Germinal center (tissue), 1 donor: ENCODE results near the gene TEX22.

Experiments
- DNase-seq: peaks from one replicate; pipeline ENCODE4 v3.0.0; 2012; ENCODE audit warnings: mixed read lengths, low spot score

Gene TEX22

DNA sequence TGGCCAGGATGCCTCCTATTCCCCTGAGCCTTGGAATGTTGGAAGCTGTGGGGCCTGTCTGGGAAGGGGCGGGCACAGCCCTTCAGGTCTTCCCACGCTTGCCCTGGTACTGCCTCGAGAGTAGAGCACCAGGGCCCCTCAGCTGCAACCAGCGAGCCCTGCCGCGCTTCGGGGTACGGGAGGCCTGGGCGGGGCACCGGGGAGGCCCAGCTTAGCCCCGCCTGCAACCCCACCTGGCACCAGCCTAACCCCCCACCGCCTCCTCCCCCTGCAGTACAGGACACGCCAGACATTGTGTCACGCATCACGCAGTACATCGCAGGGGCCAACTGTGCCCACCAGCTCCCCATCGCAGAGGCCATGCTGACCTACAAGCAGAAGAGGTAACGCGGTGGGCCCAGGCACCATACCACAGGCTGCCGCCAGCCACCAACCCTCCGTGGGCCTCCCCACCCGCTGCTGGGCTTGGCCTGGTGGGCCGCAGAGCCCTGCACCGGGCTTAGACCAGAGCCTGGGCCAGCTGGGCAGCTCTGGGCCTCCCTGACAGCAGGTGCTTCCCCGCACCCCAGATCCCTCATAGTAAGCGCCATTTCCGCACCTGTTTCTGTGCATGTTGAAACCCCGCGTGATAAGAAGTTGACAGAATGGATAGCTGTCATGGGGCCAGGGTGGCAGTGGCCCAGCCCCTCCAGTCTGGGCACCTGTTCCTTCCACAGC, 13.6 kb upstream of the TEX22 start:
- no peak for DNase-seq

DNA sequence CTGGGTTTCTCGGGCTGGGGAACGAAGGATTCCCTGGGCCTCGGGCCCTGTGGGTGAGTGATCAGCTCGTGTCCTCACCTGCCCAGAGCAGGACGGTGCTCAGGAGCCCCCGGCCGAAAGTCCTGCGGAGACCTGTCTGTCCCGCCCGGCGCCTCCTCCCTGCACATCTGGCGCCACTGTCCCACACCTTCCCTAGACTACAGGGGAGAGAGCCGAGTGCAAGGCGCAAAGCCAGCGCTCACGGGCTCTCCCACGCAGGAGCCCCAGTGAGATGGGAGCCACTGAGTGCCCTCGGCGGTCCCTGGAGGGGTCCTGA, 13.1 kb upstream of the TEX22 start:
- DNase-seq, result no peak

DNA sequence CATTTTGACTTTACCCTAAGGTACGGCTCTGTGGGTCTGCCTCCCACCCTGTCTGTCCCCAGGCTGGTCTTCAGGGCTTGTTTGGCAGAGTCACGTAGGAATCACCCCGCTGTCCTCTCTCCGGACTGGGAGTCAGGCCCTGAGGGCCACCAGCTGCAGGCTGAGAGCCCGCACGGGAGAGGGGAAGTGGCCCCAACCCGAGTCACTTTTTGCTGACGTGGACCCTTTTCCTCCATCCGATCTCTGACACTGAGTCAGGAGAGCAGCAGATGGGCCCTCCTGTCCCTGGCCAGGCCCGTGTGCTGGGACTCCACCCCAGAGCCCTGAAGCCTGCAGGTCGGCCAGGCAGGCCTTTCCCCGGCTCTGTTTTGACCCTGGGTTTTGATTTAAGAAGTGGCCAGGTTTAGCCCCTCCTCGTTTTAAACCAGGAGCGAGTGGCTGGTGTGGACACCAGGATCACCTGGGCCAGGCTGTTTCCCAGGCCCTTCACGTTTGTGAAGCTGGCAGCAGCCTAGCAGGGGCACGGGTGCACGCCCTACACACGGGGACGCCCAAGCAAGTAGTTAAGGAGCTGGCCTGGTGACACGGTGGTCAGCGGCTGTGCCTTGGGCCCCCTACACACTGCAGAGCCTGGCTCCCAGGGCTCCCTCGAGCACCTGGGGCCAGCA, 12.5 kb upstream of the TEX22 start:
- no peak for DNase-seq

DNA sequence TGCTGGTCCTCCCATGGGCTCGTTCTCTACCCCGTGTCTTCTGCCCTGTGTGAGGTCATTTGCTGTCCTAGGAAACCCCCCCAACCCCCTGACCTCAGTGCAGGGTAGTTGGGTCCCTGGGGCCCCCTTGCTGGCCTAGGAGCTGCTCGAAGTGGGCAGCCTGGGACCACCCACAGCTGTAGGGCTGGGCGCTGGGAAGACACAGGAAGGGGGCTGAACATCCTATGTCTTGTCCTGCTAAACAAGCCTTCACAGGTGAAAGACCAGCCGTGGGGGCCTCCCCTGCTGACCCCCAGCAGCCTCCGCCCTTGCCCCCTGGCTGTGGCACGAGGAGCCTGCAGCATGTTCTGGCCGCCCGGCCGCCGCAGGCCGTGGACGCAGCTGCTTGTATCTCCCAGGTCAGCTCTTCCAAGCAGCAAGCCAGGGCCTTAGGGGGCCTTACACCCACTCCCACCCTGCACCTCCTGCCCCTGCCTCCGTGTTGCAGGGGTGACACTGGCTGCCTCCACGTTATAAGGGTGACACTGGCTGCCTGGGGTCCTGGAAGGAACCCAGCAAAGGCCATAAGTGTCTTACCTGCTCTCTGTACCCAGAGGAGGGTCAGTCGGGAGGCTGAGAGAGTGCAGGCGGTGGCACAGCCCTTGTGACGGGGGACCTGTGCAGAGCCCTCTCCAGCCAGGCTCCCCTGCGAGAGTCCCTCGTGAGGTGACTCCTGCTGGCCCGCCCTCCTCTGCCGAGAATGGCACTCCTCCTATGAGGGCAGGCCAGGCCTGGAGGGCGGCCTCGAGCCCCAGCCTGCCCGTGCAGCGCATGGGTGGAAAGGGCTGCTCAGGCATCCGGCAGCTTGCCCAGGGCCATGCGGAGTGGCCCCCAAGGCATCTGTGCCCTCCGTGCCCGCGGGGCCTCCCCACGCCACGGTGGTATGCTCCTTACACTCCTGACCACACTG, 11.5 kb upstream of the TEX22 start:
- no peak for DNase-seq

DNA sequence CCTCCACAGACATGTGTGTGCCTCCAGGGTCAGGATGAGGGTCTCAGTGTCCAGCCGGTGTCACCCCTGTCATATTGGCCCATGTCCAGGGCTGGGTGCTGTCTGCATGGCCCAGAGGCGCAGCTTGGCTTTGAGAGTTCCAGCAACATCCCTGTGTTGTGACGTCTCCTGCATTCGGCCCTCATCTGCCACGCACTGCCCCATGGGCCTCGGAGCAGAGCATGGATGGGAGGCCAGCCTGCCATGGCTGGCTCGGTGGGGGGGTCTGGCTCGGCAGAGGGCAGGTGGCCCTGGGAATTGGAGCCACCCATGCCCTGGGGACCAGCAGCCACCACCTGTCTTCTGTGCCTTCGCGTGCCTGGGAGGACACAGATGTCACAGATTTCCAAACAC, 10.8 kb upstream of the TEX22 start:
- no peak for DNase-seq

DNA sequence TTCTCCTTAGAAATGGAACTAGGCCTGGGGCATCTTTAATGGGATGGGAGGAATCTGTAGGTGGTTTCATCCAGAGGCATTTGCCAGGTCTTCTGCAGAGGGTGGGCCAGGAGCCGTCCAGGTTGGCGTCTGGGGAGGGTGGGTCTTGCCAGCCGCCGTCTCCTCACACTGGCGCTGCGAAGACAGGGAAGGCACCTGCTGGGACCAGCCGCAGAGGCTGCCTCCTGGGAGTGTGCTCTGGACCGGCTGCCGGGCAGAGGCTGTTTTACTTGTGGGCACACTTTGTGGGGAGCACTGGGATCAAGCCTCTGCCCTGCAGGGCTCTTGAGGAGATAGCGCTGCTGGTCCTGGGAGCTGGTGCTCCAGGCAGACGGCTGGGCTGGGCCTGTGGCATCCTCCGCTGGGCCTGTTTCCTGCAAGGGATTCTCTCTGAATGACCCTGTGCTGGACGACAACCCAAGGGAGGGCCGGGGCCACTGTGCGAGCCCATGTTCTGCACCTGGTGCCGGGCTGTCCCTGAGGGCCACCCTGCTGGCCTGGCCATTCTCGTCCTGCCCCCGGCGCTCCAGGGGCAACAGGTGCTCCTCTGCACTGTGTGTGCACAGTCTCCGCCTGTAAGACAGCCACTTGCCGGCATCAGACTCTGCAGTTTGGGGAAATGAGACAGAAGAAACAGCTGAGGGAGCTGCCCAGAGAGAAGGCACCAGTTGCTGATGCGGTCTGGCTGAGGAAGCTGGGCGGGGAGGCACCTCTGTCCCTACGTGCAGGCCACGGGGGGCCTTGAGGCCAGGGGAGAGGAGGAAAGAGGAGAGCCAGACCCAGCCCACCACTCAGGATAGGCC, 10.0 kb upstream of the TEX22 start:
- no peak for DNase-seq

DNA sequence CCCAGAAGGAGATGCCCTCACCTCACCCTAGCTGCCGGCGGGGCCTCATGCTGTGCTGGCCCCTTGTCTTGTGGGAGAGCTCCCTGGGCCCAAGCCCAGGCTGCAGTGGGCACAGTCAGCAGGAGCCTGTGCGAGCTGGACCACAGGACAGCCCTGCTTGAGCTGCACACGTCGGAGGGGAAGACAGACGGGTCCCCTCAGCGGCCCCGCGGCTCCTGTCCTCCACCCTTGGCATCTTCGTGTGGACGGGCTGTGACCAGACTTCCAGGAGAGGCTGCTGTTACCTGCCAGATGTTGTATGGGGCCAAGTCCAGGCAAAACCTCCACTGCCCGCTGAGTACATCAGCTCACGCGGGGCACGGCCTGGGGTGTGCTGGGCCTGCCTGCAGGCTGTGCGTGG, 9.4 kb upstream of the TEX22 start:
- DNase-seq, result no peak

DNA sequence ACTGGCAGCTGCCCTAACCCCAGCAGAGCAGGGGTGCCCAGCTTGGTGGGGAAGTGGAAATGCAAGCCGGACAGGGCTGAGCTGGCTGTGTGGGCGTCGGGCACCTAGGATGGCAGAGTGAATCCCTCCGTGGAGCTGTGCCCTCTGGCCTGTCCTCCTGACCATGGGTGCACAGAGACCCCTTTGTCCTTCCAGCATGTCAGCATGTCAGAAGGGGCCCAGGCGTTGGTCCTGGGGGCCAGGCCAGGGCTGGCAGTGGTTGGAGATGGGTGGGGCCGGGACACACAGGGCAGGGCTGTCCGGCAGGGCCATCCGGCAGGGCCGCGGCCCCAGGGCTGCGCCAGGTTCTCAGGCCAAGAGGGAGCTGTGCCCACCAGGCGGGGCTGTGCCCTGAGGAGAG, 8.8 kb upstream of the TEX22 start:
- no peak for DNase-seq

DNA sequence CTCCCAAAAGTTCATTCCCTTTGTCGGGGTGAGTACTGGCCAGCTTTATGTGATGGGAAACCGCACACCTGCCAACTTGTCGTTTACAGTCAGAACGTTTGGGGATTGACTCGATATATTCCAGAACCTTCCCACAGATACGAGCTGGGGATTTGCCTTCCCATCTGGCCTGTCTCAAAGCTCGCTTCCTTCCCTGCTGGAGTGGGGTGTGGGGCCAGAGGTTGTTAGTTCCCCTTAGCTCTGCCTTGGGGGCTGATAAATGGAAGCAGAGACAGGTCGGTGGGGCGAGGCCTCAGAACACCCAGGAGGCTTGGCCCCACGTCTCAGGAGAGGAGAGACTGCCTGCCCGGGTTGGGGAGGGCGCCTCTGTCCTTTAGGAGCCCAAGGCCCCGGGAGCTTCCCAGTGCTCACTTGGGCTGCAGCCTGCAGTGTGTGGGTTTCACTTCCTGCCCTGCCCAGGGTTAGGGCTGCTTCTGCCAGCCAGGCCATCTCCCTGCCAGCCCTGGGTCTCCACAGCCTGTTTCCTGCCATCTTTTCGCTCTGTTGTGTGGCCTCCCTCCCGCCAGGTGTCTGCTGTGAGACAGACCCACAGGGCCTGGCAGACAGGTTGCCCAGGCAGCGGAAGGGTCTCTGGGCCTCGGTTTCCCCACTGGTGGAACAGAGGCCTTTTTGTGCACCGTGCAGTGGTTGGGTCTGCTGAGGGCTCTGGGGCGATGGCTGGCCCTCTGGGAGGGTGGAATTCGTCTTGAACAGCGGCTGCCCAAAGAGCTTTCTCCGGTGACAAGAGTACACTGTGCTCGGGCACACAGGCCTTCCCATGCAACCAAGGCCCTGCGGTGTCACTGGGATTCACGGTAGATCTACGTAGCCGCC, 8.1 kb upstream of the TEX22 start:
- peak; percentile 53 for DNase-seq

DNA sequence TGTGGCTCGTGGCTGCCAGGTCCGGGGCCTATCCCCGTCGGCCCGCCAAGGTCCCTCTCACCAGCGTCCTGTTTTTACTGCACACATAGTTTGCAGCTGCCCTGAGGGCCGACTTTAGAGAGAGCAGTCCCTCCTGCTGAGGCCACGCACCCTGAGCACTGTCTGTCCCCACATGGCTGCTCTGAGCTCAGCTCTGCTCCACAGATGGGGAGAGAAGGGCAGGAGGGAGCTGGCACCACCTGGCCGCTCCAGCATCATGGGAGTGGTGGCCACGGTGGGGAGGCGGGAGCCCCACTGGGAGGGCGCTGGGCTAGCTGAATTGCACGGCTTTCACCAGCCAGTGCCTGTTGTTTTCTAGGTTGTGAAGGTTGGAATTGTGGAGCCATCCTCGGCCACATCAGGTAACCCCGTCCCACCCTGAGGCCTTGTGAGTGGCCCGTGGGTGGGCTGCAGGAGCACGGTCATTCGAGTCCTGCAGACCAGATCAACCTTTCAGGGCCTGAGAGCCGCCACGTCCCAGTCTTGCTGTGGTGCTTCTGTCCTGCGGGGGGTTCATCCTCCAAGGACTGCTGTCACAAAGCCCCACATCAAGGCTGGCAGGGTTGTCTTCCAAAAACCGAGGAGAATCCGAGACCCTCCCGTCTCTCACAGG, 7.4 kb upstream of the TEX22 start:
- no peak for DNase-seq

DNA sequence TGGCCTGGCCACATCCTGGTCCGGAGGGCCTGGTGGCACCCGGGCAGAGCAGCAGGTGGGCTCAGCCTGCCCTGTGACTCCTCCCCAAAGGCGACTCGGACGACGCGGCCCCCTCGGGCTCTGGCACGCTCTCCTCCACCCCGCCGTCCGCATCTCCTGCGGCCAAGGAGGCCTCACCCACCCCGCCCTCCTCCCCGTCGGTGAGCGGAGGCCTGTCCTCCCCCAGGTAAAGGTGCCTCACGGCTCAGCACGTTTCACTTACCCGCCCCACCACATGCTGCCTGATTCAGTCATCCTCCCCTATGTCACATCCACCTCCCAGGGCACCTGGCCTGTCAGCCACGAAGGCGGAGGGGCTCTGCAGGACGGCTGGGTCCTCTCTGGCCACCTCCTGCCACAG, 6.8 kb upstream of the TEX22 start:
- no peak for DNase-seq

DNA sequence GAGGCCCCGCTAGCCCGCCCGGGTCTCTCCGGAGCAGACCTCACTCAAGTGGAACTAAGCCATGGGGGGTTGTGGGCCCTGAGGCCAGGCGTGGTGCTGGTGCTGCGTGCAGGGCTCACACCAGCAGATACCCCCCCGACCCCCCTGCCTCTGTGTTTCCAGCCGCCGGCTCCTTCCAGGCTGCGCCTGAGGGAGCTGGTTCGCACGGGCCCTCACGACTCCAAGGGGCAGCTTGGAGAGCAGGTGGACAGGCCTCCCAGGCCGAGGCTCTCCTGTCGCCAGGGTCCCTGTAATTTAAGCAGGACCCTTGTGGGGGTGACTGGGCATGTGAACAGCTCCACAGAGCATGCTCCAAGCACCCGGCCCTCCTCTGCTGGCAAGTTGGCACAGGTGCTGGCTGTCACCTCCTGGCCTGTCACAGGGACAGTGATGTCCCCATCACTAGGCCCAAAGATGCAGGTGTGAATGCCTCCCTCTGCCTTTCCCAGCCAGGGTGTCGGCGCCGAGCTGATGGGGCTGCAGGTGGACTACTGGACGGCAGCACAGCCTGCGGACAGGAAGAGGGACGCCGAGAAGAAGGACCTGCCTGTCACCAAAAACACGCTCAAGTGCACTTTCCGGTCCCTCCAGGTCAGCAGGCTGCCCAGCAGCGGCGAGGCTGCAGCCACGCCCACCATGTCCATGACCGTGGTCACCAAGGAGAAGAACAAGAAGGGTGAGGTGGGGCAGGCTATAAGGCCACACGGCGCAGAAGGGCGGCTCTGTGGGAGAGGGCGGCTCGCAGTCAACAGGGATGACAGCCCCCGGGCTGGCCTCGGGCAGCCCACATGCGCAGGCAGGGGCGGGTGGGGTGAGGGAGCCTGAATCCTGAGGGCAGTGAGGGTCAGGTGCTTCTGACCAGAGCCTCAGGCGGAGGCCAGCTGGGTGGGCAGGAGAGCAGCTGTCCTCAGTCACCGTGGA, 5.9 kb upstream of the TEX22 start:
- no peak for DNase-seq

DNA sequence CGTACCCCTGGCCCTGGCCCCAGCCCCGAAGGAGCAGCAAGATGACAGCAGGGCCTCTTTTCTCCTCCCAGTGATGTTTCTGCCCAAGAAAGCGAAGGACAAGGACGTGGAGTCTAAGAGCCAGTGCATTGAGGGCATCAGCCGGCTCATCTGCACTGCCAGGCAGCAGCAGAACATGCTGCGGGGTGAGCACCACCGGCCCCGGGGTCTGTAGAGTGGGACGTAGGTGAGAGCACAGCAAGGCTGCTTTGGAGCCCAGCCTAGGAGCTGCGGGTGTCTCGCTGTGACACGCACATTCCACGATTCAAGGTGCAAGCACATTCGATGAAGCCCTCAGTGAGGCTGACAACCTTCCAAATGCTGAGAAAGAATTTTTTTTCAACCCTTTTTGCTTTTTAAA, 5.2 kb upstream of the TEX22 start:
- DNase-seq, result no peak

DNA sequence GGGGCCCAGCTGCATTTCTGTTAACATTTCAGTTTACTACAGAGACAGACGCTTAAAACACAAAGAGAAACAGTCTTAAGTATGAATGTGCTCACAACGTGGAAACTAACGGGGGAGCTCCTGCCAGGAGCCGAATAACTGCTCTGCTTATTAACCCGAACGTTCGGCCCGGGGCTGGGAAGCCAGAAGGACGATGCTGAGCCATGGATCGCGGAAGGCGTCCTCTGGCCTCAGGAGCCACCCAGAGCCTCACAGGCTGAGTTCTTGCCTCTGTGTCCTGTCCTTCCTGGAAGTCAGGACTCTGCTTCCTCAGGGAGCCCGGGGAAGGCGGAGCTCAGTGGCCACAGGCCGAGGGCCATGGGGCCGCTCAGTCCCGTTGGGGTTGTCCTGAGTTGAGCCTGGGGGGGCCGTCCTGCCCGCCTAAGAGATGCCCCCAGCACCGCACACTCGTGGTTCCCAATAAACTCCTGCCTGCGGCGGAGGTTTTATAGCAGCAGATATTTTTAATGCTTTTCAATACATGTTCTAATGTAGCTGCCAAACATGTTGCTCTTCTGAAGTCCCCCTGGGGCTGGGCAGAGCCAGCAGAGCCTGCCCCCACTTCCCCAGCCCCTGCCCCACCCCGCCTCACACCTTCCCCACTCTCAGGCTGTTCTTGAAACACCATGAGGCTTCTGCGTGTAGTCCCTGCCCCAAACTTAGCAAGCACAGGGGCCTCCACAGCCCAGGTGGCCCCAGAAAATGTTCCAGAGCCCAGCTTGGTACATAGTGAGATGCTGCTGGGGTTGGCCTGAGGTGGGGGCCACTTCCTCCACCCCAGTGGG, 3.4 kb upstream of the TEX22 start:
- DNase-seq, result no peak

DNA sequence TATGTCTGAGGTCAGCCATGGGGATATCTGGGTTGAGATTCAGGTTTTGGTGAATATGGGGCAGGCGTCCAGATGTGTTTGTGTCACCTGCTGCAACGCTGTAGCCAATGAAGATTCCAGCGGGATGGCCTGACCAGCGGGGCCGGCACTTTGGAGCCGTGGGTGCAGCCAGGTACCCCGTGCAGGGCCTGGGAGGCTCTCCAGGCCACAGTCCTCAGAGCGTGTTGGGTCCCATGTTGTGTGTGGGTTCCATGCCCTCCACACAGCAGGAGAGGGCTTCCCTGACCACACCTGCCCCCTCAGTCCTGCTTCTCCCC, 2.8 kb upstream of the TEX22 start:
- no peak for DNase-seq

DNA sequence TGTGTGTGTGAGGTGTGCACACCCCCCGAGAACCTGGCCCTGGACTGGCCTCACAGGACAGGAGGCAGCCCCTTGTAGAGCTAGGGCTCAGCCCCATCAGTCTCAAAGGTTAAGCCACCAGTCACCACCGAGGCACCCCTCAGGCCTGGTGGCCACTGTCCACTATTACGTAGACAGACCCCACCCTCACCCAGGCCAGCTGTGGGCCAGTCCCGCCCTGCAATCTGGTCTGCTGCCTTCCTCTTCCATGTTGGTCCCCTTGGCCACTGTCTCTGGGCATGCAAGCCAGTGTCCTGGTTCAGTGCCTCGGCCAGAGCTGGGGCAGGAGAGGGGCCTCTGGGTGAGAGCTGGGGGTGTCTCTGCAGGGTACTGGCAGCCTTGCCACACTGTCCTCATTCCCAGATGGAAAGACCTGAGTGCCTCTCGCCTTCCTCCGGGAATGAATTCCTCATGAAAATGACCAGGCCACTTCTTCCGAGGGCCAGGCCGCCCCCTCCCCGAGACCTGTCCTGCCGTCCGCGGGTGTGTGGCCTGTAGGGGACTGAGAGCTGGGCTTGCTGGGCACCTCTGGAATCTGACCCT, 897 bp upstream of the TEX22 start:
- DNase-seq, result no peak

DNA sequence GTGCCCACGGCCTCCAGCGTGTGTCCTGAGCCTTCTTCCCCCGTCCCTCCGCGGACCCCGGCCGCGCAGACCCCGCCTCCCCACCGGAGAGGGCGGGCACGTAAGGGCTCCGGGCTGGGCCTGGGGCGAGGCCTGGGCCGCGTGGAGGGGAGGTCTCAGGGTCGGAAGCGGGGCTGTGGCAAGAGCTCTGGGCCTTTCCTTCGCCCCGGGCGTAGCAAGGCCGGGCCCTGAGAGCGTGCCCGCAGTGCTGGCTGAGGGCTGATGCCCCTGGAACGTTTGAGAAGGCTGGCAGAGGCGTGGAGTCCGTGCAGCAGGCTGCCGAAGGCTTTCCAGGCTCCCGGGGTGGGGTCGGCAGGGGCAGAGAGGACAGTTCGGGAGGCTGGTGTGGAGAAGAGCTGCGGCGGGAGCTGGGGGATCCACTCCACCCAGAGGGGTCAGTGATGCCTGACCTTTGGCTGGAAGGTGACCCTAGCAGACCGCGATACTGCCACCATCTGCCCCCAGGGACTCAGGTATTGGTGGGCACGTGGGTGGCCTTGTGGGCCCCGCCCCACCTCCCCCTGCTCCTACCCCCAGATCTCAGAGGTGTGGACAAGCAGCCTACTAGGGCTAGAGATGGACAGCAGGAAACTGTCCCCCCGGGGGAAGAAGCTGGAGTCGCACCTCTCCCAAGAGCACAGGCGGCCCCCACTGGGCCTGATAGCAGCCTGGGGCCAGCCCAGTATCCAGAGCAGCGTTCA, 558 bp downstream of the TEX22 start:
- DNase-seq, result no peak

DNA sequence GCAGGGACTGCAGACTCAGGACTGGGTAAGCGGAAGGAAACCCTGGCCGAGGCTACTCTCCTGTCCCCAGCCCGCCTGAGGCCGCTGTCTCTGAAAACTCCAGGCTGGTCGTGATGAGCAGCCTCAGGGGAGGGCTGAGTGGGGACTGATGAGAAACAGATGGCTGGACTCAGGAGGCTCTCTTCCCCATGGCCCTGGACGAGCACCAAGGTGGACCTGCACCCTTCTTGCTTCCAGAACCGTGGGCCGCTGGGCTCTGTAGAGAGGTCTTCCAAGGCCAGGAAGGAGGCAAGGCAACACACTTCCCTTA, 1.1 kb downstream of the TEX22 start:
- no peak for DNase-seq
